M059J (cell line): ENCODE measurements around the gene ACAT2. TPM values are rescaled to one million over a fixed set of nuclear protein-coding genes. Genes with fewer than 3 reads are reported as not detected.
"Not testable (repeated sequence)": the region's sequence is repeated elsewhere in the genome, so short reads cannot be mapped to it uniquely, and the experiment has no call there.

Experiments used
- DNase-seq: peaks from one replicate; pipeline ENCODE4 v3.0.0-alpha.2; 2012; ENCODE audit warnings: low read depth
- total RNA-seq: library from RNA; depleted of rRNA; stranded (reverse); fragments of >200 nt; shearing (Covaris generic); gene quantifications from 2 replicates; pipeline ENCODE4 v1.2.3, GENCODE V29; 2014

ACAT2 gene
- total RNA-seq, 1 experiment from 2014 or later = 75.8 TPM

GRCh38 chr6:159769470-159769869 lies 7.6 kb downstream of the ACAT2 start:
- DNase-seq = no peak

DNA sequence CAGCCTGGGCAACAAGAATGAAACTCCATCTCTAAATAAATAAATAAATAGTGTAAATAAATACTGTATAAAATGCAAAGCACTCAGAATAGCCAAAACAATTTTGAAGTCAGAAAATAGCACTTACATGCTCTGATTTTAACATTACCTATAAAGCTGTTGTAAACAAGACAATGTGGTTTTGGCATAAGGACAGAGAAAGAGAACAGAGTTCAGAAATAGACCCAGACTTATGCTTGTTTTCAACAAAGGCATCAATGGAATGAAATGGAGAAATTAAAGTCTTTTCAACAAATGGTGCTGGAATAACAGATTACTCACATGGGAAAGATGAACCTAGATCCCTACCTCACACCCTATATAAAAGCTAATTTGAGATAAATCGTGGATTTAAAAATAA lies 10.4 kb downstream of the ACAT2 start:
- DNase-seq = no peak

DNA sequence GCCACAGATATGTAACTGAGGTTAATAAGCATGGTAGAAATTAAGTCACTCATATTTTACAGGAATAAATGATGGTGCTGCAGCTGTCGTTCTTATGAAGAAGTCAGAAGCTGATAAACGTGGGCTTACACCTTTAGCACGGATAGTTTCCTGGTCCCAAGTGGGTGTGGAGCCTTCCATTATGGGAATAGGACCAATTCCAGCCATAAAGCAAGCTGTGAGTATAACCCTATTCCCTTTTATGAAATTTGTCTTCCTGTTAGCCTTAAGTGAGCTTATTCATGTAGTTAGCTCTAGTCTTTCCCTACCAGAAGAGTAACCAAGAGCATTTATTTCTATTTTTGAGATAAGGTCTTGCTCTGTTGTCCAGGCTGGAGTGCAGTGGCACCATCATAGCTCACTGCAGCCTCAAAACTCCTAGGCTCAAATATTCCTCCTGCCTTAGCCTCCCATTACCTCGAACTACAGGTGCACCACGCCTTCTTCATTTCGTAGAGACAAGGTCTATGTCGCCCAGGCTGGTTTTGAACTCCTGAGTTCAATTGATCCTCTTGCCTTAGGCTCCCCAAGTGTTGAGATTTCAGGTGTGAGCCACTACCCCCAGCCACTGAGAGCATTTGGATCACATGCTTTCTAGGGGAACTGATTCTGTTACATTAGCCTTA lies 15.5 kb downstream of the ACAT2 start:
- DNase-seq = no peak

GRCh38 chr6:159778131-159778530 lies 16.3 kb downstream of the ACAT2 start:
- no peak for DNase-seq

DNA sequence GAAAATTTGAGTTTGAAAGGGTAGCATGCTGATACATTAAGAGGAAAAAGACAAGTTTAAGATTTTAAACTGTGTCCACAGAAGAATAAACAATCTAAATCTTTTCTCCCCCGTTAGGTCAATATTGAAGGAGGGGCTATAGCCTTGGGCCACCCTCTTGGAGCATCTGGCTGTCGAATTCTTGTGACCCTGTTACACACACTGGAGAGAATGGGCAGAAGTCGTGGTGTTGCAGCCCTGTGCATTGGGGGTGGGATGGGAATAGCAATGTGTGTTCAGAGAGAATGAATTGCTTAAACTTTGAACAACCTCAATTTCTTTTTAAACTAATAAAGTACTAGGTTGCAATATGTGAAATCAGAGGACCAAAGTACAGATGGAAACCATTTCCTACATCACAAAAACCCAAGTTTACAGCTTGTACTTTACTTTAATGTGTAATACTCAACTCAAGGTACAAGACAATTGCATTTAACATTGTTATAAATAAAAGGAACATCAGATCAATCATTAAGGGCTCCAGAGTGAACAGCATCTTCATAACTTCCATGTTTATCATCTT lies 16.8 kb downstream of the ACAT2 start:
- no peak for DNase-seq

GRCh38 chr6:159788276-159788675 lies 26.4 kb downstream of the ACAT2 start:
- DNase-seq = no peak

DNA sequence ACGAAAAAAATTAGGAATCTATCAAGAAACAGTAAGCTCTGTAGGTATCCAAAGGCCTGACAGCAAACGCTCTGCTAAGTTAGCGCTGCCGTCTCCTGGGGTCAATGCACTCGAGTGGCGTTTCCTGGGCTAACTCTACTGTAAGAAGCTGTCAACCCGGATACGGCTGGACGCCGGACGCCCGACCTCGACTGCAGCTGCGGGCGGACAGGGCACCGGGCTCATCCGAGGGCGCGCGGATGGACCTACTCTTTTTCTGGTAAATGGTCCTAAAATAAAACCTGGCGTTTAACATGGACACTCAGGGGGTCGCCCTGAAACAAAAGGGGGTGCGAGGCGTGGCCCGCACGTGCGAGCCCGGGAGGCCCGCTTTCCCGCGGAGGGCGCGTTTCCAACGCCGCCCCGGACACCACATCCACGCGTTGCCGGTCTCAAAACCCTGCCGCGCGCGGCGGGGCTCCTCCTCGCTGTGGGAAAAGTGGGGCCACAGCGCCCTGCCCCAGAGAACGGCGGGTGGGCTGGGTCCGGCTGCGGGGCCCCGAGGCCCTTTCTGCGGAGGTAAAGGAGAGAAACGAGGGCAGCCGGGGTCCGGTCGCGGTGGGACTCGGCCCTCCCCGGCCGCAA lies 27.0 kb downstream of the ACAT2 start:
- DNase-seq = peak; percentile 60

DNA sequence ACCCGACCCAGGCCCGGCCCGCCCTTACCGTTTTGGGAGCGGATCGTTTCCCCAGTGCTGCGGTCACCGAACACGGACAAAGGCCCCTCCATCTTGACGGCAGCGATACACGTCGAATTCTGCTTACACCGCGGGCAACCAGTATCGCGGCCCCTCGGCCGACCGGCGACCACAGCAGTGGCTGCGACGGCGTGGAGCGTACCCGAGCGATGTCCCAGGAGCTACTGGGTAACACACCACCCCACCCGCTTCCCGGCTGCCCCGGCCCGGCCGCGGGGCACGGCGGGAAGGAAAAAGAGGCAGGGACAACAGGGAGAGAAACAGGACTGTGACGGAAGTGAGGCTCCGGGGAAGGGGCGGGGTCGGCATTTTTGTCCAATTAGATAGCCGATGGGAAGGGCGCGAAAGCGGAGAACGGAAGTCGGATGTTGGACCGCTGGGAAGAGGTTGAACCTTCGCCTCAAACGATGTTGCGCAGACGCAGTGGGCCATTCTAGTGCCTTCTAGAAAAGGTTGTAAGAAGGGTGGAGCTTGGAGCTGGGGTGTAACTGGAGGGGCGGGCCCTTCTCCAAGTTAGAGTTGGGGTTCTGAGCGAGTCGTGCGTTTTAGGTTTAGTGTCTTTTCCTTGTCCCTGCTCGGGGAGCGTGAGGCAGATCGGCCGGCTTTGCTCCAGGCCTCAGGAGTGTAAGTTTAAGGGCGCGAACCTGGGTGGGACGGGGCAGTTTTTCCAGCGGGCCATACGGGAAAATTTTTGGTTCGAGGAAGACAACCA lies 27.7 kb downstream of the ACAT2 start, which contains the start of gene TCP1:
Gene TCP1, minus strand, starts transcription at position 226 of the 772 bp plus-strand sequence. Its CDS starts 134 bp downstream, at position 92.
- peak; percentile 100 for DNase-seq

DNA sequence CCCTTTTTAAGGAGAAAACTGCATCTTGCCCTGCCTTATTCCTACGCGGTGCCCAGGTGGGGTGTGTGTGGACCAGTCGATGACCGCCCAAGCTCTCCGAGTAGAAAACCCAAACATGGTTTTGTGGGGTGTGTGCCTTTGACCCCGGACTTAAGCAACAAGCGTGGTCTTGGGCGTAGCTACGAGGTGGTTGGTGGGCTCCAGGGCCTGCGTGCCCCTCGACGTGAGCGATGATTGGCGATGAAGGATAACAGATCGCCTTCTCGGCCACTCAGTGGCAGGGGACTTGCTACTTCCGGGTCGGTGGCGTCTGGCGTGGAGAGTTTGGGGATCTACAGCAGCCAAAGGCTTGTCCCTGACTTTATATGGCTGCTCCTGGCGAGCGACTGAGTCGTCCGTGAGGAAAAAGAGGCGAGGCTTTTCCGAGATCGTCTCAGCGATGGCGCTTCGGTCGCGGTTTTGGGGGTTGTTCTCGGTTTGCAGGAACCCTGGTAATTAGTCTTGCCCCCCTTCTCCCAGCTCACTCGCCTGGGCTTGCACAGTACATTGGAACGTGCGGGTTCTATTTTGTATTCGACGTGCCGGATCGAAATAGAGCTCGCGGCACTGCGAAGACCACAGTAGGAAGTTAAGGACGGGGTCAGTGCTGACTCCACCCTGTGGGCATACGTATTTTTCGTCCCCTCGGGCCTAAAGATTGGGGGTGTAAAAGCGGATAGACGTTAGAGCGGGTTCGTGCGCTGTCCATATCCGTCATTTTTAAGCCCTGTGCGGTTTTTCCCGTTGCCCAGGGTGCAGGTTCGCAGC lies 28.5 kb downstream of the ACAT2 start, which contains the start of gene MRPL18:
Gene MRPL18, plus strand, starts transcription at position 319 of the 807 bp plus-strand sequence. Its CDS starts 121 bp downstream, at position 440.
- DNase-seq = peak; percentile 98

GRCh38 chr6:159790956-159791598 lies 29.2 kb downstream of the ACAT2 start:
- no peak for DNase-seq

DNA sequence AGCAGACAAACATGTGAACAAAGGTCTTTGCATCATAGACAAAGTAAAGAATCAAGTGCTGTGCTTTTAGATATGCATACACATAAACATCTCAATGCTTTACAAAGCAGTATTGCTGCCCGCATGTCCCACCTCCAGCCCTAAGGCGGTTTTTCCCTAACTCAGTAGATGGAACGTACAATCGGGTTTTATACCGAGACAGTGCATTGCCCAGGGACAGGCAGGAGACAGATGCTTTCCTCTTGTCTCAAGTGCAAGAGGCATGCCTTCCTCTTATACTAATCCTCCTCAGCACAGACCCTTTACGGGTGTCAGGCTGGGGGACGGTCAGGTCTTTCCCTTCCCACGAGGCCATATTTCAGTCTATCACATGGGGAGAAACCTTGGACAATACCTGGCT lies 33.1 kb downstream of the ACAT2 start:
- DNase-seq = not testable (repeated sequence)

DNA sequence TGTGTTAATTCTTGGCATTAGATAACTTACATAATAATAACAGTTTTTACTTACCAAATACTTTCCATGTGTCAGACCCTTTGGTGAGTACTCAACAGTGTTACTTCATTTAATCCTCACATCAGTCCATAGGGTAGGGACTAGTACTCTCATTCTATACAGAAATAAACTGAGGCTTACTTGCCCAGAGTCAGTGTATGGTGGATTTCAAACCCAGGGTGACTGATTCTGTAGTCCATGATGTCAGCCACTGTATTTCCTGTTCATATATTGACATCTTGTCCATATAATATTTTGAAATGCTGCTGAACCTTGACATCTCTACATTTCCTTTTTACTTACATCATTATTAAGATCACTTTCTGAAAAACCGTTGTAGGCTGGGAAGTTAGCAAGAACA lies 35.7 kb downstream of the ACAT2 start:
- DNase-seq = no peak

DNA sequence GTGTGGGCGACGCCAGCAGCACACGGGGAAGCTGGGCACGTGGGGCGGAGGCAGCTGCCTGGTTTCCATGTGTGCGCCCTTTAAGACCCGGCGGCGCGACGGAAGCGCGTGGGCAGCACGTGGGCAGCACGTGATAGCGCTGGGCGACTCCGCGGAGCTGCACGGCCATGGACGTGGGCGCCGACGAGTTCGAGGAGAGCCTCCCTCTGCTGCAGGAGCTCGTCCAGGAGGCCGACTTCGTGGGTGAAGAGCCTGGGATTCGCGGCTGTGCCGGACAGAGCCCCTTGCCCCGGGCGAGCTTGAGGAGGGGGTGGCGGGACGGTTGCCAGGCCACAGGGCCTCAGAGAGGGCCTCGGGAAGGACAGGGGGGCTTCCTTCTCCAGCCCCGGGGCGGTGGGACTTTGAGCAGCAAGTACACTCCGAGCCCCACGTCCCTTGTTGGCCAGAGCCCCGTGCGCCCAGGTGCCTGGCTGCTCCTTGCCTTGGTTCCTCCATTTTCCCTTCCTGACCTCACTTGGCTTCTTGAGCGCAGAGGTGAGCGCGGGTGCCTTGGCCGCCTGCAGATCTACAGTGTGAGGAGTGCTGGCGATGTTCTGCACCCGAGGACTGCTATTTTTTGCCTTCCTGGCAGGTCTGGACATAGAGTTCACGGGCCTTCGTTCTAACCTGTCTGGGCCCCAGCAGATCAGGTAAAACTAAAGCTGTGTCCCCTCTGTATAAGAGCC lies 38.5 kb downstream of the ACAT2 start, which contains the start of gene PNLDC1:
Gene PNLDC1, plus strand, starts transcription at position 136 of the 725 bp plus-strand sequence. Its CDS starts 32 bp downstream, at position 168.
- DNase-seq = no peak

DNA sequence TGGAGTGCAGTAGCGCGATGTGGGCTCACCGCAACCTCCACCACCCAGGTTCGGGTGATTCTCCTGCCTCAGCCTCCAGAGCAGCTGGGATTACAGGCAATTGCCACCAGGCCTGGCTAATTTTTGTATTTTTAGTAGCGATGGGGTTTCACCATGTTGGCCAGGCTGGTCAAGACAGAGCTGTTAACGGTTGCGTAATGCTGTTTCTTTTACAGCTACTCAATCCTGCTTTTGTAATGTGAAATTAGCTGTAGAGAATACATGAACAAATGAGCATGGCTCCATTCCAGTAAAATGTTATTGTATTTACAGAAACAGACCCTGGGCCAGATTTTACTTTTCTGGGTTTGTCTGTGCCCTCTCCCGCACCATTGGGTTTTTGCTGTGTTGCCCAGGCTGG lies 40.1 kb downstream of the ACAT2 start:
- no peak for DNase-seq

GRCh38 chr6:159804504-159804903 lies 42.7 kb downstream of the ACAT2 start:
- no peak for DNase-seq

DNA sequence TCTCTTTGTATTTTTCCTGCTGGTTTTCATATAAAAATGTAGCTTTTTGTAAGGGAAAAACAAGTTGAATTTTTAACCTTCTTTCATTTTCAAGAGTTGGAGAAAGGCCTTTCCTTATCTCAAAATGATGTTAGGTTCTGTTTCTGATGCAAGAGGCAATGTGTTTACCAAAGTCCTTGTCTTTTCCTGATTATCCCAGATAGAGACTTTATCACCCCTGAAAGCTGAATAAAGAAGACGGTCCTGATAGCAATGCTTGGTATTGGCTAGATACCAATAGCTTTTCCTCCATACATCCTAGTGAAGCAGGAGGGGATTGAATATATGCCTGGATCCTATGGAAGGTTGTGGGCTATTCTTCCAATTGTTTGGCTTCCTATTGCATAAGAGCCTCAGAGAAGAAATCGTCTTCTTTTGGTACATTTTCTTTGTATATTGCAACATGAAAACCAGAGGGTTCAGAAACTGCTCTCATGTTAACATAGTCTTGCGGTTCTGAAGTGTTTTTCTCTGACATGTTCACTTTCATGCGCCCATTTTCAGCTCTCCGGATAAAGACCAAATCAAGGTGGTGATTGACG lies 43.7 kb downstream of the ACAT2 start:
- DNase-seq = no peak

DNA sequence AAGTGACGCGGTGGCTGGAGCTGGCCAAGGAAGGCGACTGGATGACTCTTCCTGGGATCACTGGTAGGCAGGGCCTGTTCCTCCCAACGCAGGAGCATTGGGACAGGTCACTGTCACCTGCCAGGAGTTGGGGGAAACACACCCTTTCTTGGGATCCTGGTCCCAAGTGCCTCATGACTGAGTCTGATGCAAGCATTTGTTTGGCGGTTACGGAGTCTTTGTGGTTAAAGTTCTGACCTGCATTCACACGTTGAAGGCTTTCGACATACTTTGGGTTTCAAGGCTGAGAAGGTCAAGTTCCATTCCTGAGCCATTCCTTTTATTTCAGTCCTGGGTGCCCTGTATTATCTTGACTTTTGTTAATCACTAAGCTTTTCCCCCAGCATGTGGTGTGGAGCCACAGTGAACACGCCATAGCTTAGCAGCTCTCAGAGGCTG lies 44.2 kb downstream of the ACAT2 start:
- peak; percentile 22 for DNase-seq

GRCh38 chr6:159807150-159807858 lies 45.5 kb downstream of the ACAT2 start:
- peak; percentile 18 for DNase-seq

GRCh38 chr6:159808647-159809046 lies 46.8 kb downstream of the ACAT2 start:
- no peak for DNase-seq
